GM12878 (cell line): ENCODE measurements around the gene IDS. TPM values are rescaled to one million over a fixed set of nuclear protein-coding genes. Genes with fewer than 3 reads are reported as not detected.
"Not testable (repeated sequence)": the region's sequence is repeated elsewhere in the genome, so short reads cannot be mapped to it uniquely, and the experiment has no call there.

ENCODE experiments used
- ATAC-seq: fragments of 200-7000 bp; cut with Tn5 transposase; 3 replicates; pipeline ENCODE4 v1.9.1; 2020; ENCODE audit warnings: mild to moderate bottlenecking, moderate library complexity
- BruUV-seq: library from RNA; stranded (reverse); fragments of 400-500 nt; replicated peaks from 2 replicates; lab custom pipeline; 2021; lab: Mats Ljungman, UMichigan
- CTCF ChIA-PET: fragments of 300-600 bp; sonication (Branson Sonifier 250); formaldehyde crosslinking; extraction: SDS; loops from one replicate; lab custom pipeline; 2021; ENCODE audit warnings: inconsistent platforms; lab: Yijun Ruan, JAX
- POLR2A ChIA-PET: fragments of 350-600 bp; formaldehyde crosslinking; extraction: SDS; loops from one replicate; lab custom pipeline; 2021; ENCODE audit warnings: inconsistent platforms; lab: Charles Lee
- RAD21 ChIA-PET: fragments of 300-600 bp; sonication (Branson Sonifier 250); formaldehyde crosslinking; loops from one replicate; lab custom pipeline; 2023; ENCODE audit warnings: antibody characterized with exemption; ENCODE audit not compliant: unreplicated experiment; lab: Charles Lee
- SMC1A ChIA-PET: fragments of 300-600 bp; sonication (Branson Sonifier 250); formaldehyde crosslinking; loops from one replicate; lab custom pipeline; 2023; ENCODE audit not compliant: unreplicated experiment, uncharacterized antibody; lab: Charles Lee
- DNase-seq: peaks from one replicate; pipeline ENCODE4 v3.0.0-alpha.2; 2011; ENCODE audit warnings: low read depth, low spot score
- FAIRE-seq: peaks from 3 replicates; lab custom pipeline; 2011; peaks lifted over from hg19 to GRCh38; lab: Jason Lieb, UNC
- H2AFZ ChIP-seq: 2 replicates; pipeline ENCODE4 v1.6.0; 2011; ENCODE audit warnings: low read depth, low read length, control low read depth; ENCODE audit not compliant: control insufficient read depth
- H3K27ac ChIP-seq: 2 replicates; pipeline ENCODE4 v1.5.1; 2011; ENCODE audit warnings: control low read depth; ENCODE audit not compliant: control insufficient read depth, insufficient read depth
- H3K27me3 ChIP-seq, 2 experiments: replicated peaks in 1 of 2; 2 replicates each; pipeline versions ENCODE4 v1.6.0 to v1.6.1; 2011; ENCODE audit warnings: low read length in 1 of 2; ENCODE audit not compliant: control insufficient read depth in 2 of 2, insufficient read depth in 2 of 2
- H3K36me3 ChIP-seq, 2 experiments: 2 replicates each; pipeline ENCODE4 v1.5.1; 2011; ENCODE audit warnings: low read length in 1 of 2; ENCODE audit not compliant: control insufficient read depth in 2 of 2, insufficient read depth in 2 of 2
- H3K4me1 ChIP-seq: 2 replicates; pipeline ENCODE4 v1.6.1; 2011; ENCODE audit warnings: mild to moderate bottlenecking, low read length, moderate library complexity, mixed read lengths; ENCODE audit not compliant: control insufficient read depth, insufficient read depth
- H3K4me2 ChIP-seq: 2 replicates; pipeline ENCODE4 v1.6.0; 2011; ENCODE audit warnings: control low read depth; ENCODE audit not compliant: control insufficient read depth, insufficient read depth
- H3K4me3 ChIP-seq: fragments of 200-600 bp; sonication (generic); 2 replicates; pipeline ENCODE4 v1.5.1; 2016
- H3K79me2 ChIP-seq: 2 replicates; pipeline ENCODE4 v1.6.0; 2011; ENCODE audit warnings: low read length; ENCODE audit not compliant: control insufficient read depth, insufficient read depth
- H3K9ac ChIP-seq: 2 replicates; pipeline ENCODE4 v1.8.0; 2011; ENCODE audit warnings: low read length, control low read depth, mixed read lengths; ENCODE audit not compliant: control insufficient read depth, insufficient read depth
- H3K9me3 ChIP-seq: replicated peaks from 3 replicates; pipeline ENCODE4 v1.5.1; 2011; ENCODE audit warnings: mild to moderate bottlenecking, low read length; ENCODE audit not compliant: control insufficient read depth, insufficient read depth
- H4K20me1 ChIP-seq: 2 replicates; pipeline ENCODE4 v1.6.0; 2011; ENCODE audit not compliant: control insufficient read depth, insufficient read depth
- BMI1 ChIP-seq: fragments of 450-650 bp; IDR thresholded peaks from 2 replicates; pipeline ENCODE4 v1.6.1; 2016; ENCODE audit warnings: mild to moderate bottlenecking, moderate library complexity, borderline replicate concordance
- EGR1 ChIP-seq, 2 experiments: IDR thresholded peaks; 1 replicate in 1 of 2; 2 replicates in 1 of 2; pipeline ENCODE4 v1.6.1; 2011 to 2012; ENCODE audit warnings: low read depth in 2 of 2, low read length in 2 of 2, borderline replicate concordance in 1 of 2, mild to moderate bottlenecking in 1 of 2, moderate library complexity in 1 of 2
- EP300 ChIP-seq, 2 experiments: fragments of 150-350 bp in 1 of 2; IDR thresholded peaks; 2 replicates each; pipeline ENCODE4 v1.6.1; 2011 to 2012; ENCODE audit warnings: low read depth in 2 of 2, low read length in 2 of 2, borderline replicate concordance in 1 of 2, improper control_type of control experiment in 1 of 2, inconsistent platforms in 1 of 2; ENCODE audit not compliant: control insufficient read depth in 1 of 2
- POLR2A ChIP-seq: IDR thresholded peaks from 2 replicates; pipeline ENCODE4 v1.6.1; 2011; ENCODE audit warnings: low read depth, mild to moderate bottlenecking, low read length
- ZNF687 ChIP-seq: fragments of 450-650 bp; IDR thresholded peaks from 2 replicates; pipeline ENCODE4 v1.6.1; 2017; ENCODE audit warnings: mild to moderate bottlenecking, moderate library complexity
- WGBS: methylation state at CpG from one replicate; pipeline ENCODE4 v1.1.6; 2016; ENCODE audit warnings: low lambda C conversion rate; ENCODE audit not compliant: insufficient replicate concordance, insufficient coverage; ENCODE audit errors: missing lambda C conversion rate; 5-methylcytosine and 5-hydroxymethylcytosine counted together
- in situ Hi-C: fragments of 300-500 bp; cut with MboI; formaldehyde crosslinking; loops from 9 replicates; pipeline ENCODE4 v1.14.3; 2018; ENCODE audit warnings: mixed read lengths
- intact Hi-C: fragments of 100-400 bp; cut with micrococcal nuclease; formaldehyde crosslinking; loops from one replicate; pipeline ENCODE4 v1.14.2; 2022; ENCODE audit not compliant: unreplicated experiment
- polyA plus RNA-seq, 11 experiments: library from polyadenylated mRNA; depleted of rRNA in 4 of 11; unstranded in 6 of 11; stranded (reverse) in 5 of 11; fragments of >200 nt; fragmentation: Nextera tagmentation in 4 of 11; fragmentation: Illumina TruSeq in 1 of 11; extraction: Ambion mirVana in 4 of 11; extraction: Trizol in 1 of 11; gene quantifications; 1 replicate in 1 of 11; 2 replicates in 10 of 11; pipeline versions ENCODE4 v1.2.1 to v1.2.3, GENCODE V29; 2011 to 2016; ENCODE audit warnings: inconsistent platforms in 2 of 11, missing spikeins in 2 of 11, low read depth in 1 of 11
- total RNA-seq, 4 experiments: library from RNA; depleted of rRNA in 3 of 4; stranded (reverse); fragments of >200 nt in 3 of 4; fragmentation: Illumina TruSeq in 1 of 4; extraction: Trizol in 1 of 4; gene quantifications; 2 replicates each; pipeline versions ENCODE4 v1.2.1 to v1.2.3, GENCODE V29; 2013 to 2021

Gene IDS
- total and polyA plus RNA-seq, 10 of the 15 experiments (the other 5 are each of a cell fraction or from before 2014, with no cell fraction given): 6.1 to 79.1 (median 51.7) TPM

DNA sequence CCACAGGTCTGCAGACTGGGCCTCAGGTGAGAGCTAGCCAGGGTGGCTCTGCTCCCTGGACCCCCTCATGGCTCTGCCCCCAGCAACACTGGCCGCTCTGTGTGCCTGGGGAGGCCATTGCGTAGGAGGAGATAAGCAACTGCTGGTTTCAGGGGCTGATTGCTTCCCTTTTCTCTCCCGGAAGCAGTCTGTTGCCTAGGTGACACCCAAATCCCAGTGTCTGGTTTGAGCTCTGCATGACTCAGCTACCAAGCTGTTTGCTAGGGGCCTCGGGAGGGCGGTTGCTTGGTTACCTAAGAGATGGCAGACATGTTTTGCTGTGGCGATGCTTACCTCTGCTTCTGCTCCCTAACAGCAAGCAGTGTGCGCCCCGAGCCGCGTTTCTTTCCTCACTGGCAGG, 20.3 kb upstream of the IDS start:
- H3K4me3 ChIP-seq, H3K79me2 ChIP-seq, SMC1A ChIA-PET, H3K4me2 ChIP-seq, H2AFZ ChIP-seq, H3K9ac ChIP-seq, H4K20me1 ChIP-seq, H3K36me3 ChIP-seq, H3K9me3 ChIP-seq, BruUV-seq, intact Hi-C loops, H3K27me3 ChIP-seq: not testable (repeated sequence)
- in situ Hi-C loops: loop anchor here (10.0 kb wide), 1 partner anchor 109 kb away; the partner anchor contains the start of gene TMEM185A
- ATAC-seq (peak; percentile 92), DNase-seq (peak; percentile 26), FAIRE-seq (peak; percentile 99)
- POLR2A ChIA-PET: interaction anchor here (1.7 kb wide), 1 partner anchor 415 kb away, joined by 3 read pairs; no protein-coding TSS in a partner anchor
- RAD21 ChIA-PET: interaction anchor here (1.7 to 2.3 kb wide), 2 partner anchors 13 to 14 kb away, joined by 6 to 11 read pairs; no protein-coding TSS in a partner anchor
- Histone ChIP-seq H3K27ac (peak overlapping the region; percentile 44; the same call in 1 of the 2 replicates), H3K4me1 (peaks cover 12% of the 10 kb centered on the region)
- TF ChIP-seq BMI1 (peak; percentile 36; the same call in 1 of the 2 replicates), ZNF687 (0 out of 2 replicates have a peak, but pooled peaks have one; percentile 11), EGR1 (IDR thresholded peaks at IDR 0.05; ENCODE audit: borderline replicate concordance in 1 of 2, low read depth in 2 of 2, low read length in 2 of 2) (peak in 1 of 2 experiments; percentile 55; a peak in 1 of 3 replicates), POLR2A (0 out of 2 replicates have a peak, but pooled peaks have one; percentile 31), EP300 (IDR thresholded peaks at IDR 0.05; ENCODE audit: borderline replicate concordance in 1 of 2, control insufficient read depth in 1 of 2, low read depth in 2 of 2, low read length in 2 of 2) (peak in 1 of 2 experiments; percentile 11; a peak in 1 of 4 replicates)
- WGBS: 37% methylated on average over 5 of the region's 10 CpGs
- CTCF ChIA-PET: interaction anchor here (0.8 to 11.7 kb wide), 2 partner anchors 12 to 15 kb away, joined by 4 to 88 read pairs; partner anchors contain the start of gene EOLA1
